GM19324 (cell line): ENCODE data around the gene TIE1.
"Not testable (repeated sequence)": the region's sequence is repeated elsewhere in the genome, so short reads cannot be mapped to it uniquely, and the experiment has no call there.

Source experiments
- ATAC-seq: cut with Tn5 transposase; IDR thresholded peaks from one replicate; pipeline ENCODE4 v1.9.1; 2021; ENCODE audit warnings: mild to moderate bottlenecking, moderate library complexity; ENCODE audit not compliant: unreplicated experiment, low FRiP score

TIE1 gene

GRCh38 chr1:43358746-43359693, 58.2 kb downstream of the TIE1 start, which contains the start of gene CDC20:
Gene CDC20 (plus strand): TSS chr1:43358981. CDS start chr1:43359216, 235 bp downstream.
- ATAC-seq: peak; percentile 88

GRCh38 chr1:43359696-43360095, 58.9 kb downstream of the TIE1 start:
- no peak for ATAC-seq

GRCh38 chr1:43360616-43361015, 59.8 kb downstream of the TIE1 start:
- no peak for ATAC-seq

GRCh38 chr1:43363283-43363934, 62.6 kb downstream of the TIE1 start:
- no peak for ATAC-seq

GRCh38 chr1:43363935-43364525, 63.2 kb downstream of the TIE1 start:
- no peak for ATAC-seq

GRCh38 chr1:43365678-43366077, 64.9 kb downstream of the TIE1 start:
- ATAC-seq: no peak

- no peak for ATAC-seq
Measured at GRCh38 chr1:43366179-43366578, 65.4 kb downstream of the TIE1 start.

GRCh38 chr1:43366601-43367025, 65.8 kb downstream of the TIE1 start:
- no peak for ATAC-seq

GRCh38 chr1:43367026-43367903, 66.5 kb downstream of the TIE1 start:
- ATAC-seq: peak; percentile 52

GRCh38 chr1:43367904-43368645, 67.3 kb downstream of the TIE1 start, which contains the start of gene ELOVL1:
Gene ELOVL1 (minus strand): TSS chr1:43368011. CDS start chr1:43365609, 2,402 bp downstream.
- ATAC-seq: peak; percentile 79

GRCh38 chr1:43368646-43369020, 67.9 kb downstream of the TIE1 start:
- ATAC-seq: no peak

- not testable (repeated sequence) for ATAC-seq
Measured at GRCh38 chr1:43369779-43370178, 69.0 kb downstream of the TIE1 start.

- ATAC-seq: no peak
Measured at GRCh38 chr1:43370564-43370963, 69.8 kb downstream of the TIE1 start.

GRCh38 chr1:43372172-43372571, 71.4 kb downstream of the TIE1 start:
- no peak for ATAC-seq
